GM21619 (cell line): Measurements from ENCODE around the gene FGF1.

Experiments
- ATAC-seq: cut with Tn5 transposase; IDR thresholded peaks from one replicate; pipeline ENCODE4 v1.9.1; 2021; ENCODE audit not compliant: unreplicated experiment

FGF1 gene

DNA sequence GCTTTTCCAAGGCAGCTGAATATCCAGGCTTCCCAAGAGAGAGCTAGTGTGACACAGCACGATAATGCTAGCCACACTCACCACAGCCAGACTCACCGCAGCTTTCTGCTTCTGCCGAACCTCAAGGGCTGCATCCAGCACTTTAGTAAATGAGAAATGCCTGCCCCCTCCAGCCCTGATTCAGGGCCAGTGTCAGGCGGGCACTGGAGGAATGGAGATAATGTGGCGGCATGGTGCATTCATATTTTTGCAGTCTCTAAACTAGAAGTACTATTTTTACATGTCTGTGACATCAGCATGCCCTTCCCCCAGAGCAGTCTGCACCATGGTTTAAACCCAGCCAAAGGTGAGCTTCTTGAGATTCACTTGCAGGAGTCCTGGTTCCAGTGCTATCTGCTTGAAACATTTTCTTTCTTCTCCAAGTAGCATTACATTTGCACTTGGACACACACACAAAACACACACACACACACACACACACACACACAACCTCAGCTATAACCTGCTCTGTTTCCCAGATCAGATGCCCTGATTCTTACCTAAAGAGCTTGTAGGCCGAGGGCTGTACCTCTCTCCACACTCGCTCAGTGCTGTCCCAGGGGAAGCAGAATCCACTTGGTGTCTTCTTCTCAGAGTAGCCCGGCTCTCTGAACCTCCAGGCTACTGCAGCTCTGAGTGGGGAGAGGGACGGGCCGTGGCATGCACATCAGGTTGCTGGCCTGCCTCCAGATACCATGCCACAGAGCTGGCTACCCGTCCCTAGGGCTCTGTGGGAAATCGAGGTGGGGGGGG is at the start of gene FGF1:
FGF1 (minus strand) TSS at position 673 of the 792 bp plus-strand sequence. CDS start 71,963 bp downstream, outside the sequence.
- ATAC-seq: no peak

DNA sequence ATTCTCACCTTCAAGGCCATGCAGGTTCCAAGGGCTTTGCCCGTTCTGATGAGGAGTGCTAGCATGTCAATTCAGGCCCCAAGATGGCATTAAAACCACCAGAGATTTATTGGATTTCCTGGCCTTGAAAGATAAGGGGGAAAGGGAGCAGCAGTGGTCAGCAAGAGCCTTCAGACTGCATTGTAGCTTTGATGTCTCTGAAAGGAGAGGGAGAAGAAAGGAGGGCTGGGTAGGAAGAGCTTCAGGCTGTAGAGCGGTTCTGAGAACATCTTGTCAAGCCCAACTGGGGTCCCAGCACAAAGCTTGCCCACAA is 41.8 kb upstream of the FGF1 start:
- ATAC-seq: no peak

DNA sequence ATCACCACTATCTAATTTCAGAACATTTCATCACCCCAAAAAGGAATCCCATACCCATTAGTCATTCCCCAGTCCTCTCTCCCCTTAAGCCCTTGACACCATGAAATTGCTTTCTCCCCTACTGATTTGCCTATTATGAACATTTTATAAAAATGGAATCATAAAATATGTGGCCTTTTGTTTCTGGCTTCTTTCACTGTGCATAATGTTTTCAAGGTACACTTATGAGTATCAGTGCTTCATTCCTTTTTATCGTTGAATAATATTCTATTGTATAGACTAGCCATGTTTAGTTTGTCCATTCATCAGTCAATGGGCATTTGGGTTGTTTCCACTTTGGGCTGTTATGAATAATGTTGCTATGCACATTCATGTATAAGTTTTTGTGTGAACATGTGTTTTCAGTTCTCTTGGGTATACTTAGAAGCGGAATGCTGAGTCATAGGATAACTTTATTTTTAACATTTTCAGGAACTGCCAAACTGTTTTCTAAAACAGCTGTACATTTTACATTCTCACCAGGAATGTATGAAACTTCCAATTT is 40.4 kb upstream of the FGF1 start:
- ATAC-seq: no peak

DNA sequence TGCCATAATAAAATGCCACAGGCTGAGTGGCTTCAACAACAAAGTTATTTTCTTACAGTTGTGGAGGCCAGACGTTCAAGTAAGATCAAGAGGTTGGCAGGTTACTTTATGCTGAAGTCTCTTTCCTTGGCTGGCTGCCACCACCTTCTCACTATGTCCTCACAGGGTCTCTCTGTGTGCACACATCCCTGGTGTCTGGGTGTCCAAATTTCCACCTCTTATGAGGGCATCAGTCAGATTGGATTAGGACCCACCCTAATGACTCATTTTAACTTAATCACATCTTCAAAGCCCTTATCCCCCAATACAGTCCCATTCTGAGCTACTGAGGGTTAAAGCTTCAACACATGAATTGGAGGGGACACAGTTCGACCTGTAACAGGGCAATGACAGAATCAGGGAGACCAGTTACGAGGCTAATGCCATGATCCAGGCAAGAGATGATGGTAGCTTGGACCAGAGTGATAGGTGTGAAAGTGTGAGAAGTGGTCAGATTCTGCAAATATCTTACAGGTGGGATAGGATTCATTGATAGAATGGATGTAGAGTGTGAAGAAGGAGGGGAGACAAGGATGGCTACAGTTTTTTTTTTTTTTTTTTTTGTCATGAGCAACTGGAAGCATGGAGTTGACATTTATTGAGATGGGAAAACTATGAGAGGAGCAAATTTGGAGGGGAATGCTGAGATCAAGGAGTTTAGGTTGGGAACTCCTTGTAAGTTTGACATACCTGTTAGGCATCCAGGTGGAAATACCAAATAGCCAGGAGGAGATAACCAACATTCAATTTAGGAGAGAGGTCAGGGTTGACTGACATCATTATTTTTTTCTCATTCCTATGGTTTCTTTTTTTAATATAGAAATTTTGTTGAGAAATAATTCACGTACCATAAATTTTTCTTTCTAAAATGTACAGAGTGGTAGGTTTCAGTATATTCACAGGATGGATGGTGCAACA is 39.6 kb upstream of the FGF1 start:
- no peak for ATAC-seq

DNA sequence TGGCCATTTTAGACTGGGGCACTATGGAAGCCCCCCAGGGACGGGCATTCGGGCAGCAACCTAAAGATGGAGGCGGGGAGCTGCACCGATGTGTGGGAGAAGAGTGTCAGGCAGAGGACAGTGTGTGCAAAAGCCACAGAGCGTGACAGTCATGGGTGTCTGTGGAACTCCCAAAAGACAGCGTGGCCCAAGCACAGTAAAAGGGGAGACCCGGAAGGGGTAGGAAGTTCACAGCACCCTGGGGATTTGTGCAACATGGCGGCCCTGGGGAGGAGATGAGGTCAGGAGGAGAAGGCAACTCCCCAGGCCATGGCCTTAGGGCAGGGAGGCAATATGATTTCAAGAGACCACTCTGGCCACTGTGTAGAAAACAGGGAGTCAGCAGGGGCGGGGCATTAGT is 38.9 kb upstream of the FGF1 start:
- ATAC-seq: no peak

DNA sequence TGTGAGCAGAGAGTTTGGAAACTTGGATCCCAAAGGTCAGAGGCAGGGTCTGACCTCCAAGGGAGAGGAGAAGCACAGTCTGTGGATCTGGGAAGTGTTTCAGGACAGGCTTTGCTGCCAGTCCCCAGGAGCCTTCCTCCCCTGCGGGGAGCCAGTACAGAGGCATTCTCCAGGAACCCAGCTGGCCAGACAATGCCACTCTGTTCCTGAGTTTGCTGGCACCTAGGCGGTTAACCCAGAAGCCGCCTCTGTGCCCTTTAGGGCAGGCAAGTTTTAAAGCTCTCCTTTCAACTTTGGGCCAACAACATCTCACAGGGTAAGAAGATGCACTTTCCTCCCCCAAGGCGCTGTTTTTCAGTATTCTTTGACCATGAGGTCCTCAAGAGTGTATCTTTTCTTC is 37.0 kb upstream of the FGF1 start:
- no peak for ATAC-seq

DNA sequence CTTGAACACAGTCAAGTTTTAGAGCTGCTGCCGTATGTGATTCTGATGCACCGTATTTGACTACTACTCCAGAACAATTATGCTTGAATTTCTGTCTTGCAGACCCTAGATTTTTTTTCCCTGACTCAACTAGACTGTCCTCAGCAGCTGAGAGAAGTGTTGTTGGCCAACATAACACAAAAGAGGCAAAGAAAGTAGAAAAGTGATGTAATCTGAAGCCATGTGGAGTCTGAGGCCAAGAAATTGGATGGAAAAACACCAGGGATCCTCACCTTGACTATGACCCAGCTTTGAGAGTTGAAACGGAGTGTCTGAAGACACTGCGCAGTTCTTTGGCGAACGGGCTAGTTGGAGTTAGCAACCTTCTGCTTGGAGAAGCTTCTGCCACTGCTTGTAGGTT is 36.3 kb upstream of the FGF1 start:
- ATAC-seq: no peak

DNA sequence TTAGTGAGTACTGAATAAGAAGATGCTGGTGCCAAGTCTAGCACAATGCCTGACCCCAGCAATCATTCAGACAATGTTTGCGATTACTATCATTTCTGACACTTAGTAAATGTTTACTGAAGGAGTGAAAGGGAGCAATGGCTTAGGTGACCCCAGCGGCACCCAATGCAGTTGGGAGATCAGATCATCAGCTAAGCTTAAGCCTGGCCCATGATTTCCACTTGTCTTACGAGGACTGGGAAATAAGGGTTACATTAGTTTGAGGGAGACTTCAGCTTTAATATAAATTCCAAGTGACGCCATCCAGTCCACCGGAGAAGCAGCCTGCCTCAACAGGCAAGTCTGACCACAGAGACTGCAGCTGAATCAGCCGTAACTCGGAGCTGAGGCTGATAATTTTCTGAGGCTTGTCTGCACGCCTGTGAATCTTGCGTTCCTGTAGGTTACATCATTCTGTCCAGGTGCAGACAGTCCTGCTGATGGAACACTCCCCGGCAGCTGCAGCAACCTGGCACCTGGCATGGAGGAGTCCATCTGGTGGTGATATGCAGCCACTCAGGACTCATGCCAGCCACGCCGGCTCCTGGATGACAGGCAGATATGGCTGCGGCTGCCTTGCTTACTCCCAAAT is 34.9 kb upstream of the FGF1 start:
- ATAC-seq: no peak

DNA sequence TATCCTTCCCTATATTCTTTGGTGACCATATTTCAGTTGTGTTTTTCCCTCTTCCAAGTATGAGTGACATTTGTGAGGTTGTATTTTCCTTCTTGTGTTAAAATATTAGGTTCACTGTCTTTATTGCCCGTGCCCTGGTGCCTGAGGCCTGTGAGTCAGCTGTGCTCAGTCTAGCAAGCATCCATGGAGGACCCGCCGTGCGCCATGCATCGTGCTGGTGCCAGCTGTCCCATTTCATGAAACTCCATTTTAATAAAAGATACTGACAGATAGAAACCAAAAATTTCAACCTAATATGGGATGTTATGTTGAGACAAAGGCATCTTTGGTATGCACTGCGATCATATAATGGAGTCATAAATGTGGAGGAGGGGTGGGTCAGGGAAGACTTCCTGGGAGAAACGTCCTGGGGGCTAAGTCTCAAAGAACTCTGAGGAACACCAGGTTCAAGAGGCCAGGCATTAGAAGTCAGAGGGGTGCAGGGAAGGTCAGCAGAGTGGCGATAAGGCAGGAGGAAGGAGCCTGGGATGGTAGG is 34.0 kb upstream of the FGF1 start:
- ATAC-seq: no peak

DNA sequence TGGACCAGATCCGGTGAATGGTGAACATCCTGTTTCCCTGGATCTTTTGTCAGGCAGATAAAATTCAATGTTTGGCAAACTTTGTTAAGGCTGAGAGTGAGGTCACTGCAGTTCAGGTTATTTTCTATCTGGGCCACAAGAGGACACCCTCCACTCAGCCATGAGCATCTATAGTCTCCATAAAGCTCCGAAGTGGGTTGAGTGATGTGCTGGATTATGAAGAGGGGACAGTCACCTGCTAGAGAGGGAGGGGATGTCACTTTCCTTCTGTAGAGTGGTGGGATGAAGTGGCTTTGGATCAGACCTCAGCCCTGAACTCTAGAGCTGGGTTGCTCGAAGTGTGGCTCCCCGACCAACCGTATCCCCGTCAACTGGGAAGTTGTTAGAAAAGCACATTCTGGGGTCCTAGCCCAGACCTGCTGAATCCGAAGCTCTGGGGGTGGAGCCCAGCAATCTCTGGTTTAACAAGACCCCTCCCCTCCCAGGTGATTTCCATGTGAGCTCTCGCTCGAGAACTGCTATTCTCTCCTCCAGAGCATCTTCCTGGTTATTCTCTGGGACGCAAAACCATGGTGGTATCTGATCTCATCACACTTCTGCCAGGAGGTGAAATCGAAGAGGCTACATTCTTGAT is 31.8 kb upstream of the FGF1 start:
- ATAC-seq: no peak

DNA sequence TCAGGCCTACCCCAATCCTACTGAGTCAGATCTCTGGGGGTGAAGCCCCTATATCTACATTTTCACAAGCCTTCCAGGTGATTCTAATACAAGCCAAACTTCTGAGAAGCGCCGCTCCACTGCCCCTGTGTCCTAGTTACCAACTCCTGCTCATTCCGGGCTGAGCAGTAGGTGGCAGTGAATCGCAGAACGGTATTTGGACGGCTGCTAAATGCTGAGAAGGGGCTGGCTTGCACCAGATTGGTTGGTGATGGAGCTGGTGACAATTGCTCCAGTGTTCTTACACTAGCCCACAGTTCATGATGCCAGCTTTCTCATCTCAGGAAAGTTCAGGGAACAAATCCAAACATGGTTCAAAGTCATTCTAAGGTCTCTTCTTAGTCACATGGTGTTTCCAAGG is 31.1 kb upstream of the FGF1 start:
- no peak for ATAC-seq

DNA sequence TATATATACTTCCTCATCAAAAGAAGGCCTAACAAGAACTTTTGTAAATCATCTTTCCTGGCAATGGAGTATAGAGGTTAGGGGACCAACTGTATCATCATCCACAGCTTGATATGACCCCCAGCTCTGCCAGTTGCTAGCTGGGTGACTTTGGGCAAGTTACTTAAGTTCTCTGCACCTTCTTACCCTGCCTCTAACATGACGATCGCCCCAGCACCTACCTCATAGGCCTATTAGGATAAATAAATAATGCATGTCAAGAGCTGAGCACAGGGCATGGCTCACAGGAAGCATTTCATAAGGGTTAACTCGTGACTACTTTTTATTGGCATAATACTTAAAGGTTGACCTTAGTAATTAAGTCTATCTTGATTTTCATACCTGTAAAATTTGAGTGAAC is 29.4 kb upstream of the FGF1 start:
- ATAC-seq: no peak

DNA sequence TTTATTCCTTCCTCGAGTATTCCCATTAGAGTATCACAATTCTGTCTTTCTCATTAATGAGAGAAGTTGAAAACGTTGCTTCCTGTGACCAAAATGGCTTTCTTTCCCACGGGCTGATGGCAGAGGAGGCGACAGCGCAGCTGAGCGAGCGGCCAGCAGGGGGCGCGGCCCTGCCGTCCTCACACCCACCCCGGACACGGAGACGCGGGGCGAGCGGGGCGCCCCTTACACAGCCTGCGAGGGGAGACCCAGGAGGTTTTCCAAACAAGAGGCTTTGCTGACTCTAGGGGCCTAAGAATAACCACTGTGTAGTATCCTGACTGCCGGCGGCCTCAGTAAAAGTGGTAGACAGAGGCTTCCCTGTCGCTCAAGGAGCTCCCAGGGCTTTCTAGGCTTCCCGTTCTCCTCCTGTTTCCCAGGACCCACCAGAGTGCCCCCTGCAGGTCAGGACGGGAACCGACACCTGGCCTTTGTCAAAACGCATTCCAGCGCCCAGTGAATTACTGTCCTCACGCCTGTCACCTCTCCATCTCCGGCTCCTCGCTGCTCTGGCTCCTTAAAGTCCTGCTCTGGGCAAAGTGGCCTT is 27.3 kb upstream of the FGF1 start:
- ATAC-seq: peak; percentile 99

DNA sequence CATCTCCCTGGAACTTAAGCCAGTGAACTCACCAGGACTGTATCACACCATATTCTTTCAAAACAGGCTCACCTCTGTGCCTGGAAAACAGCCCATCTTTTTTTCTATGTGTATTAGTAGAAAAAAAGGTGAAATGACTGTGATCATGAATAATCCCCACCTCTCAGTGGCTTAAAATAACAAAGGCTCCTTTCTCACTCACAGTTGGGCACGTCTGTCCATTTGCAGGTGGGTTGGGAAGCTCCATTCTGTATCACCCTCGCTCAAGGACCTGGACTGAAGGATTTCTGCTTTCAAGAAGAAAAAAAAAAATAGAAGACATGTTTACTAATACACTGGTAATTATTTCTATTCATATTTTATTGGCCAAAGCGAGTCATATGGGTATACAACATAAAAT is 17.3 kb upstream of the FGF1 start:
- no peak for ATAC-seq

DNA sequence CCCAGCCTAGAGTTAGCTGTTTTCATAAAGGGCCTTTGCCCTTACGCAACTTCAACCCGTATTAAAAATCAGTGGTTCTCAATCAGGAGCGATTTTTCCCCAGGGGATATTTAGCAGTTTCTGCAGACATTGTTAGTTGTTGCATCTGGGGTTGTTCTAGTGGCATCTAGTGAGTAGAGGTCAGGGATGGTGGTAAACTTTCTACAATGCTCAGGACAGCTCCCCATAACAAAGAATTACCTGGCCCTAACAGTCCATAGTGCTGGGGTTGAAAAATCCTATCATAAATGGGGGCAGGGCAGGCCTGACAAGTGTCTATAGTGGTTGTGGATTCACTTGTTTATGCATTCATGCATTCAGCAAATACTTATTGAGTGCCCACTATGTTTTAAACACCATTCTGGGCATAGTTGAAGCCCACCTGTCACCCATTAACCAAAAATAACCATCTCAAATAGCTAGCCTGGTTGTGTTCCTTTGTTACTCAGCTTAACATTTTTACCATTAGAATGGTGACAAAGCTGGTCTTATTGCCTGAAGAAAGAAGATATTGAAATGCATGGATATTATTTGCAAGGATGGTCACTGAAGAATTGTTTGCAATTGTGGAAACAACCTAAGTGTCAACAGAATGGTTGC is 15.9 kb upstream of the FGF1 start:
- ATAC-seq: no peak

DNA sequence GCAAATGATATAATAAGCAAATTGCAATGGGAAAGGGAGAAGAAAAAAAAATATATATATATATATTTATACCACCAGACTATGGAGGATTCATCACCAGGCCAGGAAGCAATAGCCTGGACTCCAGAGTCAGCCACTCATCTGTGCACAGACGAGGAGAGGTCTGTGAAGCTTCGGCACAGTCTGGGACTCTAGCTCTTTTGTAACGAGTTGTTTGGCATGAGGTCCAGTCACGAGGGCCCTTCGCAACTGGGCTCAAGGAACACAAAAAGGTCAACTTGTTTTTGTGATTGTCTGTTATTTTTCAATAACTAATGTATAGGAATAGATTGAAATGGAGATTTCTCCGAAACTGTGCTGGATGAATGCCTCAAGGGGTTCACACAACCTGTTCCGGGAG is 14.7 kb upstream of the FGF1 start:
- ATAC-seq: no peak

DNA sequence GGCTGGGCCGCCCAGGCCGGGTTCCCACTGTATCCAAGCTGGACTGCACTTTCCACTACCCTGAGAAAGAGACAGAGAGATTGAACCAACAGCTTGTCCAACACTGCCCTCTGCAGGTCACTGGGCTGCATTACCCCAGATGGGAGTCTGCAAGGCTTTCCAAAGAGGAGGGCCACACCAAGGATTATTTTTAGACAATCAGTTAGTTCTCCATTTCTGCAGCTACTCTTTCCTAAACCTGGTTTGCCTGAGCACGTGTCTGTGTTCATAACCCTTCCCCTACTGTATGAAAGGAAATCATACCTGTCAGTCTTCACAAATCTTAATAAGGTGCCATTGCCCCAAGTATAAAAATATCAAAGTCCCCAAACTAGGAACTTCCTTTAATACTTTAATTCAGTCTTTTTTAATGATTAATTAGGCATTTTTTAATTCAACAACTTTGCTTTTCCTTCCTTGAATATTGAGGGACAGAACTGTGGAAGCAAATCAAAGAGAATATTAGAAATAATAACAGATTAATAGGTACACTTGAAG is 13.4 kb upstream of the FGF1 start:
- ATAC-seq: no peak

DNA sequence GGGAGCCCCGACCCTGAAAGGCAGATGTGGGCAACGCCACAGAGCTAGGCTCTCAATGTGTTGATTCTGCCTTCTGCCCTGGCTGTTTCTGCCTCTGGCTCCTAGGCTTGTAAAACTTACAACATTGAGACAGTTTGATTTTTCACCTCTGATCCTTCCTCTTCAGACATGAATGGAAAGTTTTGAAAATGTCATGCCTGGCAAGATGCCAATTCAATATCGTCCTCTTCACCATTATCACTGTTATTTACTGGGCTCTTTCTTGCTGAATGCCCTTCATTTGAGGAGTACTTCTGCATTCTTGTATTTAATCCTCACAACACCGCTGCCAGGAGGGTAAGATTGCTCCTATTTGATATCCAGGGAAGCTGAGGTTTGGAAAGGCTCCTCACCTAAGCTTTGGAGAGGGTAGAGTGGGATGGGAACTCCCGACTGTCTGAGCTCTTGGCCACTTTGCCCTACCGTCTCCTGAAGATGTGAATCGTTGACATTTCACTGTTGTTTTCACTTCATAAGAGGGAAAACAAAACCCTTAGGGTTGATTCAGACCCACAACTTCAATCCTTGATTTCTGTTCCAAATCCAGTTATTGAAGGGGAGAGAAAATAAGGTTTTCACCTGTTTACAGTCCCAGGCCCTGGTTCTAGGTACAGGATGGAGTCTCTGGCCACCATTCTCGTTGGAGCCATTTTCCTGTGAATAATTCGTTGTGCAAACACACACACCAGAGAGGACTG is 12.7 kb upstream of the FGF1 start:
- no peak for ATAC-seq
